ENCODE data around the gene PPFIA3.
"Not testable (repeated sequence)": the region's sequence is repeated elsewhere in the genome, so short reads cannot be mapped to it uniquely, and the experiment has no call there.

PPFIA3 gene

DNA sequence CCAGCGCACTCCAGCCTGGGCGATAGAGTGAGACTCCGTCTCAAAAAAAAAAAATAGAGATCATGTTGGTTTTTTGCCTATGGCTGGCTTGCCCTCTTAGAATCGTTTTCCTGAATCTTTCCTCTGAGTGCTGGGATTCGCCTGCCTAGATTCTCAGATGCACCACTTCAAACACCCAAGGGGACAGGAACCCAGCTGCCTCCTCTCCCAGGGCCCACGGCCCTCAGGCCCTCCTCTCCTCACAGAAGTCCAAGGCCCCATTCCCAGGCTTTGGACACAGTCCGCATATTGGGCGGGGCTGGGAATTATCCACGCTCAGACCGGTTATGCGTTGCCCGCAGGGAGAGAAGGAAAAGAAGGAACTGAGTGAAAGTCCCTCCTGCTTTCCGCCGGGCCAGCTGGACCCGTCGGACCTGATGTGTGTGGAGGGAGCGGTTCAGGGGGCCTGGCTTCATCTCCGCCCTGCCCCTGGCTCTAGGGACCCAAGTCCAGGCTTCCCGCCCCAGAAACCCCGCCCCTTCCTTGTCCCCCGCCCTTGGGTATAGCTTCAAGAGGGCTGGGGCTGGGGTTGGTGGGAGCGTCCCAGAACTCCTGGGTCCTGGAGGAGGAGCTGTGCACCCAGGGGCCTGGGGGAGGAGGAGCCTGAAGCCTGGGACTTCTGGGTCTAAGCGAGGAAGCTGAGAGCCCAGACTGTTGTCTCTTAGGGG, 5.8 kb downstream of the PPFIA3 start:
- DNase-seq: no peak

DNA sequence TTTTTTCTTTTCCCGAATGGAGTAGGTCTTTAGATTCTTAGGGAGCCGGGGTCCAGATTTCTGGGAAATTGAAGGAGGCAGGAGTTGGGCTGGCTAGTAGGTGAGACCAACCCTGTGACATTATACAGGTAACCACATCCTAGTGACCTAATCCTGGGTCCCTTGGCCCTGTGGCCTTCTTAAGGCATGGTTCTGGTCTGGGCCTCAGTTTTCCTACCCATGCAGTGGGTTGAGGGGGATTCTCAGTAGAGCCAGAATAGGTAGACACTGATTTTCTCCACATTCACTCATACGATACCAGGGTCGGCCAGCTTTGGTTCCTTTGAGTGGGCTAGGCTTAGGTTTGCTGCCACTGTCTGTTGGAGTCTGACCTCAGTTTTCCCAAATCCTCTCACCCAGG, 7.2 kb downstream of the PPFIA3 start:
- DNase-seq: no peak

DNA sequence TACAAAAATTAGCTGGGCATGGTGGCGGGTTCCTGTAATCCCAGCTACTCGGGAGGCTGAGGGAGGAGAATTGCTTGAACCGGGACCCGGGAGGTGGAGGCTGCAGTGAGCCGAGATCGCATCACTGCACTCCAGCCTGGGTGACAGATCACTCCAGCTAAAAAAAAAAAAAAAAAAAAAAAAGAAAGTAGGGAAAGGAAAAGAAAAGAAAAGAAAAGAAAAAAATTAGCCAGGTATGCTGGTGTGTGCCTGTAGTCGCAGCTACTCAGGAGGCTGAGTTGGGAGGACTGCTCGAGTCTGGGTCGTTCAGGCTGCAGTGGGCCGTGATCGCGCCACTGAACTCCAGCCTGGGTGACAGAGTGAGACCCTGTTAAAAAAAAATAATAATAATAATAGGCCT, 7.9 kb downstream of the PPFIA3 start:
- DNase-seq: not testable (repeated sequence)

DNA sequence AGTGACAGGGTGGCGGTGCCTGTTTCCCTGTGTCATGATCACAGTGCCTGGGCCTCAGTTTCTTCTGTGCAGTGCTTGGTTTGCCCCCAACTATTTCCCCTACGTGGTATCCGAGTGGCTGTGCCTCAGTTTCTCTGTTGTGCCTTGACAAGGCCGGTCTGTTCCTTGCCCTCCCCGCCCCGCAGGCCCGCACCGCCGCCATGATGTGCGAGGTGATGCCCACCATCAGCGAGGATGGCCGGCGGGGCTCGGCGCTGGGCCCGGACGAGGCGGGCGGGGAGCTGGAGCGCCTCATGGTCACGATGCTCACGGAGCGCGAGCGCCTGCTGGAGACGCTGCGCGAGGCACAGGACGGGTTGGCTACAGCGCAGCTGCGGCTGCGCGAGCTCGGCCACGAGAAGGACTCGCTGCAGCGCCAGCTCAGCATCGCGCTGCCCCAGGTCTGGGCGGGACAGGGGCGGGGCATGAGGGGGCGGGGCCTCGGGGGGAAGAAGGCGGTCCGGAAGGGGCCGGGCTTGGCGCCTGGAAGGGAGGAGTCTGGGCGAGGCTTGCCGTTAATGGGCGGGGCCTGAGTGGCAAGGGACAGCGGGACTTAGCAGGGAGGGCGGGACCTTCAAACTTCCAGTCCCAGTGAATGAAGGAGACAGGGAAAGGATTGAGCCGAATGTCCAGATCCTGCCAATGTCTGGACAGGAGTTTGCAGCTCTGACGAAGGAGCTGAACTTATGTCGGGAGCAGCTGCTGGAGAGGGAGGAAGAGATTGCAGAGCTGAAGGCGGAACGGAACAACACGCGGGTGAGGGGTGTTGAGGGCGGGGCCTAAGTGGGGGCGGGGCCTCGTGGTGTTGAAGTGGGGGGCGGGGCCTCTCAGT, 8.6 kb downstream of the PPFIA3 start:
- peak; percentile 93 to 100 (median 98) for DNase-seq

DNA sequence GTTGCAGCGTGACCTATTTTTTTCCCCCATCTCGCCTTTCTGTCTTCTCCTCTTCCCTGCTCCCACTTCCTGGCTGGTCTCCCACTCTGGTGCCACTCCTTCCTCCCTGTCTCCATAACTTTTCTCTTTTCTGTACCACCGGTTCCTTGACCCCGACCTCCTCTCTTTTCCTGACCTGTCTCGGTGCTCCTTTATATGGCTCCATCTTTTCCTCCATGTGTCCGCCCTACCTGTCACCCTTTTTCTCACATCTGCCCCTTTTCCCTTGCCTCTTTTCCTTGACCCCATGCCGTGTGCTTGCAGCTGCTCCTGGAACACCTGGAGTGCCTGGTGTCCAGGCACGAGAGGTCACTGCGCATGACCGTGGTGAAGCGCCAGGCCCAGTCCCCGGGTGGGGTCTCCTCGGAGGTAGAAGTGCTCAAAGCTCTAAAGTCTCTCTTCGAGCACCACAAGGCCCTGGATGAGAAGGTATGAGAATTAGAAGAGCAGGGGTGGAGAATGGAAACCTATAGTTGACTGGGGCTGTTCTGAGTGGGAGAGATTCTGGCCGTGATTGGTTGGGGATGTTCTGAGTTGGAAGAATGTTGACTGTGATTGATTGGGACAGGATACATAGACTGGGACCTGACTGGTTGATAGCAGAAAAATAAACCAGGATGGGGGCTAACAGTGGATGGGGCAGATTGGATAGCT, 9.3 kb downstream of the PPFIA3 start:
- peak in 1 of 3 experiments; percentile 79 for DNase-seq

DNA sequence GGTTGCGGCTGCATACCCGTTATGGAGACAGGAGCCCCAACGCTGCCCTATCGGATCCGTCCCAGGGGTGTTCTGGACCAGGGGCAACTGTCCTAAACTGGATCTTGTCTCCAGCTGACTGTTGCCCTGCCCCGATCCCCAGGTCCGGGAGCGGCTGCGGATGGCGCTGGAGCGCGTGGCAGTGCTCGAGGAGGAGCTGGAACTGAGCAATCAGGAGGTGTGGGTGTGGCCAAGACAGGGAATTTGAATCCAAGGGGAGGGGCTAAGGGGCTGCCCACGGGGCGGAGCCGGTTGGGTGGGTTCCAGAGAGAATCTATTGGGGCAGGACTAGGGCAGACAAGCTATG, 9.9 kb downstream of the PPFIA3 start:
- DNase-seq: peak in 1 of 3 experiments; percentile 74

DNA sequence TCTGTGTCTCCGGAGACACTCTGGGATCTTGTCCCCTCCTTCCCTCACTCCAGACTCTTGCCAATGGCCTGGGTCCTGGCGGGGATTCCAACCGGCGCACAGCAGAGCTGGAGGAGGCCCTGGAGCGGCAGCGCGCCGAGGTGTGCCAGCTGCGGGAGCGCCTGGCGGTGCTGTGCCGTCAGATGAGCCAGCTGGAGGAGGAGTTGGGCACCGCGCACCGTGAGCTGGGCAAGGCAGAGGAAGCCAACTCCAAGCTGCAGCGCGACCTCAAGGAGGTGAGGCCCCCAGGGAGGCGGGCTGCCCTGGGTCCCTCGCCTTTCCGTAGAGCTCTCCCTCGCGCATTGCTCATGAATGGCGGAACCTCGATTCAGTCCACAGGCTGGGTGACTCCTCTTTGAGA, 11.0 kb downstream of the PPFIA3 start:
- DNase-seq: no peak

DNA sequence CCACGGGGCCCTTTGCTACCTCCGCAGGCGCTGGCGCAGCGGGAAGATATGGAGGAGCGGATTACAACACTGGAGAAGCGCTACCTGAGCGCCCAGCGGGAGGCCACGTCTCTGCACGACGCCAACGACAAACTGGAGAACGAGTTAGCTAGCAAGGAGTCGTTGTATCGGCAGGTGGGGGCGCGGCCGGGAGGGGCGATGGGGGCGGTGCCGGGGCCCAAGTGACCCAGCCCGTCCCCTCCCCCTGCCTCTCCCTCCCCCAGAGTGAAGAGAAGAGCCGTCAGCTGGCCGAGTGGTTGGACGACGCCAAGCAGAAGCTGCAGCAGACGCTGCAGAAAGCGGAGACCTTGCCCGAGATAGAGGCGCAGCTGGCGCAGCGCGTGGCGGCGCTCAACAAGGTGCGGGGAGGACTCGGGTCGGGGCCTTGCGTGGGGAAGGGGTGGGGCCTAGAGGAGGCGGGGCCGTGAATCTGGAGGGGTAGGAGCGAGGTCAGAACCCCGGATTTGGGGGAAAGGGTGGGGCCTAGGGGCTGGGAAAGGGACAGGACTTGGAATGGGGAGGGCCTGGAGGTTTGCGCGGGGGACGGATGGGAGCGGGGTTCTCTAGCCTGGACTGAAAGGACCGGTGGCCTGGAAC, 13.7 kb downstream of the PPFIA3 start:
- peak; percentile 71 to 90 (median 76) for DNase-seq

DNA sequence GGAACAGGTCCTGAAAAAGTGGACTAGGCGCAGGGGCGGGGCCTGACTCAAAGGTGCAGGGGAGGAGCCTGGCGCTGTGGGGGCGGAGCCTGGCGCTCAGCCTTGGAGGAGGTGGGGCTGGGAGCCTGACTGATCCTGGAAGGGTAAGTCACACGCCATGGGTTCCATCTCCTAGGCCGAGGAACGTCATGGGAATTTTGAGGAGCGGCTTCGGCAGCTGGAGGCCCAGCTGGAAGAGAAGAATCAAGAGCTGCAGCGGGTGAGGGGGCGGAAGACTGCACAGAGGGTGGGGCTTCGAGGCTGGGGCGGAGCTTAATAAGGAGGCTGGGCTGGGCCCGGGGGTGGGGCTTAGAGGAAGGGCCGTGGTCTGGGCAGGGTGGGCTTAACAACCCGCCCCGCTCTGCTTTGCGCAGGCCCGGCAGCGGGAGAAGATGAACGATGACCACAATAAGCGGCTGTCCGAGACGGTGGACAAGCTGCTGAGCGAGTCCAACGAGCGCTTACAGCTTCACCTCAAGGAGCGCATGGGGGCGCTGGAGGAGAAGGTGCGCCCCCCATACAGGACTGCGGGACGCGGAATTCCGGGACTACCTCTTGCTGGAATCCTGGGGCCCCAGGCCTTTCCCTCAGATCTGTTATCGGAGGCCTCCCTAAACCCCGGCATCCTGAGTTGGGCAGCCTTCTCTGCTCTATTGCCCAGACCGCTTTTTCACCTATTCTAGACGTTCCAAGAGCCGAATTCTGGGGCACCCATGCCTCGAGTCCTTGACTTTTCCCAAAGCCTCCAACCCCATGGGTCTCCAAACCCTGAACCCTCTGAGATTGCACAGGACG, 14.5 kb downstream of the PPFIA3 start:
- DNase-seq: peak; percentile 68 to 88 (median 76)

DNA sequence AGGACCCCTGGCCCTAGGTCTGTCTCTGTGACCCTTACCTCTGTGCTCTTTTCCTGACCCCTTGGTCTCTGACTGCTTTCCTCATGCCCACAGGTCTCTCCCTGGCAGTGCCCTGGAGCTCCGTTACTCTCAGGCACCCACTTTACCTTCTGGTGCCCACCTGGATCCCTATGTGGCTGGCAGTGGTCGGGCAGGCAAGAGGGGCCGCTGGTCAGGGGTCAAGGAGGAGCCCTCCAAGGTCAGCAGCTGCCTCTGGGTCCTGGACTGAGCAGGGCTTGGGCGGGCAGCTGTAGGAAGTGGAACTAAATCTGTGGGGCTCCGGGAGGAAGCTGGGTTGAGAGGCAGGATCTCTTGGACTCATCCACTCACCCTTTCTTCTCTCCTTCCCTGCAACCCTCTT, 16.3 kb downstream of the PPFIA3 start:
- no peak for DNase-seq

DNA sequence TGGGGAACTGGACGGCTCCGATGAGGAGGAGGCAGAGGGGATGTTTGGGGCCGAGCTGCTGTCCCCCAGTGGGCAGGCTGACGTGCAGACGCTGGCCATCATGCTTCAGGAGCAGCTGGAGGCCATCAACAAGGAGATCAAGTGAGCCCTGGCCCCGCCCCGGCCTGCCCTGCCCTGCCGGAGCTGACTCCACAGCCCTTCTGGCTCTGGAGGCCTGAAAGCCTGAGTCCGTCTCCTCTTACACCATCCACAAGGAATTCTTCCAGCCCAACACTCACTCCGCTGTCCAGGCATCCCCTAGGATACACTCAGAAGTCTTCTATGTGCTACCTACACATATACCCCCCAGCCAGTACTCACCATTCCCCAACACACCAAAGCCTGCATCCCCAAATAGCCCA, 17.4 kb downstream of the PPFIA3 start:
- DNase-seq: no peak

DNA sequence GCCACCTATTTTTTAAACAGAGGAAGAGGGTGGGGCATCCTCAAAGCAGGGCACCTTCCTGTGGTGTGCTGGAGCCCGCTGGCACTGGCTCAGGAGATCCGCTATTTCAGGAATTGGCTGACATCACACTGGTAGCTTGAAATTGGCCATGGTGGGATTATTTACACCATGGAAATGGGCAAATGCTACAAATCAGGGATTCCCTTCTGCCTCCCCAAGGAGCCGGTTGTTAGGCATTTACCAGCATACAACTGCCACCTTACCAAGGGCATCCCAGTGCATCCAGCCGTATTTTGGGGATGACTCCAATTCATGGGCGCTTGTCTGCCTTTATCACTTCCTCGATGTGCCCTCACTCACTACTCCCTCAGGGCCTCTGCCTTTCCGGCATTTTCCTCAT, 21.6 kb downstream of the PPFIA3 start:
- no peak for DNase-seq

DNA sequence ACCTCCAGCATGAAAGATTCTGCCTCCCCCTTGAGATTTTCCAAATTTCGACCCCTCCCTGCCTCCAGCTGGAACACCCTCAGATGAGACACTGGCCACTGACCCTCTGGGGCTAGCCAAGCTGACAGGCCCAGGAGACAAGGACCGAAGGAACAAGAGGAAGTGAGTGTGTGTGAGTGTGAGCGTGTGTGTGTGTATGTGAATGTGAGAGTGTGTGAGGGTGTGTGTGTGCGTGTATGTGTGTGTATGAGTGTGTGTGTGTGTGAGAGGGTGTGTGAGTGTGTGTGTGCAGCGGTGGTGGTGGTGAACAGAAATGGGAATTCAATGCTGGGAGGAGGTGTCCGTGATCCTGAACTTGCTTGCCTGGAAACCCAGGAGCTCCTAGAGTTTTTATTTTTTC, 22.0 kb downstream of the PPFIA3 start:
- no peak for DNase-seq

DNA sequence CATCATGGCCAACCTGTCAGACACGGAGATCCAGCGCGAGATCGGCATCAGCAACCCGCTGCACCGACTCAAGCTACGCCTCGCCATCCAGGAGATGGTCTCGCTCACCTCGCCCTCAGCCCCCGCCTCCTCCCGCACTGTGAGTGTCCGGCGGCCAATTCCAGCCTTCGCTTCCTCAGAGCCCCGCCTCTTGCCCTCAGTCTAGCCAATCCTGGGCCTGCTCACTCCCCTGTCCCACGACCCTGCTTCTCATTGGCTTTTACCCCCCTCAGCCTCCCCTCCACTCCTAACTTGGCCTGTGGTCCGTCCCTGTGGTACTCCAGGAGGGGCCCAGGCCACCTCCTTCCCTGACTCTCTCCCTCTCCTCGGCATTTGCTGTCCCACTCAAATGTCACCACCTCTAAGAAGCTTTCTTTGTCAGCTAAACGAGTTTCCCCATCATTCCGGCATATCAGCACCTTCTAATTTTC, 23.6 kb downstream of the PPFIA3 start:
- DNase-seq: peak in 1 of 3 experiments; percentile 24

DNA sequence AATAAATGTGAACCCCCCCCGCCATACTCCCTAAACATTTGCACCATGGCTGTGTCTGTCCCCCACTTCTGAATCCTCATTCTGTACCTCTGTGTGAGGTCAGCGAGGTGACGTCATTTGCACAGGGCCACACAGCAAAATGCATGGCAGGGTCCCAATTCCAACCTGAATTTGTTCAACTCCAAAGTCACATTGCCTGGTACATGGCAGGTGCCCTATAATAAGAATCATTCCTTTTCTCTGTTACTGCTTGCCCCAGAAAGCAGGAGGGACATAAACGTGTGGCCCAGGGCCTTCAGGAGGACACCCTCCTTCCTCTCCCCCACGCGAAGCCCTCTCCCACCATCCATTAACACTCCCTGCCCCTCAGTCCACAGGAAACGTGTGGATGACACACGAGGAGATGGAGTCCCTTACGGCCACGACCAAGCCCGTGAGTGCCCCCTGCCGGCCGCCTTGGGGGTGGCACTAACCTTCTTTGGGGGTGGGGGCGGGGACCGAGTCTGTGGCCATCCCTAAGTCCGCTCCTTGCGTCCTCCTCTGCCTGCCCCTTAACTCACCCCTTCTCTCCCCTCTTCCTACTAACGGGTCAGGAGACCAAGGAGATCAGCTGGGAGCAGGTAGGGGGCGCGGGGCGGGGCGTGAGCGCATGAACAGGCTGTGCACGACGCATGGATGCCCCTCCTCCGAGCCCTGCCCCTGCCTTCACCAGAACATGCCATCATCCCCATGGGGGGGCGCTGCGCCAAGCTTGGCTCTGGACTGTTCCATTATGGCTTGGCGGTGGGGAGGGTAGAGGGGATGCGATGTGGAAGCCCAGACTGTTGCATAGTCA, 26.4 kb downstream of the PPFIA3 start:
- DNase-seq: peak; percentile 18 to 64 (median 34)

DNA sequence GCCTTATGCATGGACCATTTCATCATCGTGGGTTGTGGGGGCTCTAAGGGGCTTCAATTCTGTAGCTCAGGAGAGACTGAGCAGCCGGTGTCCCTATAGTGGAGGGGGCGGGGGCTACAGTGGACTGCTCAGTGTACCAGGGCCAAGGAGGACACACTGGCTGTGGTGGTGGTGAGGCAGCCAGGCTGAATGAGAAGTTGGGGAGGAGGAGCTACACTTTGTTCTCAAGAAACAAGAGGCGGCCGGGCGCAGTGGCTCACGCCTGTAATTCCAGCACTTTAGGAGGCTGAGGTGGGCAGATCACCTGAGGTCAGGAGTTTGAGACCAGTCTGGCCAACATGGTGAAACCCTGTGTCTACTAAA, 27.0 kb downstream of the PPFIA3 start:
- not testable (repeated sequence) for DNase-seq

DNA sequence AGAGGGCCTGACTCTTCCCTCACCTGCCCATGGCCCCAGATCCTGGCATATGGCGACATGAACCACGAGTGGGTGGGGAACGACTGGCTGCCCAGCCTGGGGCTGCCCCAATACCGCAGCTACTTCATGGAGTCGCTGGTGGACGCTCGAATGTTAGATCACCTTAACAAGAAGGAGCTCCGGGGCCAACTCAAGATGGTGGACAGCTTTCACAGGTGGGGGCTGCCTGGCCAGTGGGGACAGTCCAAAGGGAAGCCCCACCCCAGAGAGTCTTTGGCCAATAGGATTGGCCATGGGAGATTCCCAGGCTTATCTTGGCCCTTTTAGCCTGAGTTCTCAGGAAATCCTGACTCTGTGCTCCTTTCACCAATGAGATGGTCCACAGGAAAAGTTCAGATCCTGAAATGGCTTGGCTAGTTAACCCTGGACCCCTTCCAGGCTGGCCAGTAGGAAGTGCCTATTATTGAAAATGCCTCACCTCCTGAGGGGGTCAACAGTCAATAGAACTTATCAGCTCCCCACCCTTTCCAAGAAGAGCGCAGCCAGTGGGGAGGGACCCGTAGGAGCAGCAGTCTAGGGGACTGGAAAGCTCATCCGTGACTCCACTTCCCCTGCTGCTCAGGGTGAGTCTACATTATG, 28.8 kb downstream of the PPFIA3 start:
- no peak for DNase-seq

DNA sequence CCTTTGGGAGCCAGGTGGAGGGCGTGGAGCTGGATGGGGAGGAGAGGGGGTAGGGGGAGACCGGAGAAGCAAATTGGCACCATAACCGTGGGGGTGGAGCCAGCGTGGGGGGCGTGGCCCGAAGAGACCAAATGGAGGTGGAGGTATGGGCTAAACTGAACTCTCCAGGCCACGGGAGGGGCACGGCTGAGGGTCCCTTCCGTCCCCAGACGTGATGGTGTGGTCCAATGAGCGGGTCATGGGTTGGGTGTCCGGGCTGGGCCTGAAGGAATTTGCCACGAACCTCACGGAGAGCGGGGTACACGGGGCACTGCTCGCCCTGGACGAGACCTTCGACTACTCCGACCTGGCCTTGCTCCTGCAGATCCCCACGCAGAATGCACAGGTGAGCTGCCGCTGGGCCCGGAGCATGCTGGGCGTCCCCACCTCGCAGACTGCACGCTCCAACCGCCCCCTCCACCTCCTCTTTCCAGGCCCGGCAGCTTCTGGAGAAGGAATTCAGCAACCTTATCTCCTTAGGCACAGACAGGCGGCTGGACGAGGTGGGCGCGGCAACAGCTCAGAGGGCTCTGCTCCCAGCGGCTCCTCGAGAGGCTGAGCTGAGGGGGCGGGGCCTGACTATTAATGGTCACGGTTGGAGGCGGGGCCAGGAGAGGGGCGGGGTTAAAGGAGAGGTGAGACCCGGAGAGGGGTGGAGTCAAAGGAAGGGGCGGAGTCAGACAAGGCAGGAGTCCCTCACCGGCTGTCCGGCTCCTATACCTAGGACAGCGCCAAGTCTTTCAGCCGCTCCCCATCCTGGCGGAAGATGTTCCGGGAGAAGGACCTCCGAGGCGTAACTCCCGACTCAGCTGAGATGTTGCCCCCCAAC, 29.7 kb downstream of the PPFIA3 start:
- peak; percentile 92 to 99 (median 96) for DNase-seq

DNA sequence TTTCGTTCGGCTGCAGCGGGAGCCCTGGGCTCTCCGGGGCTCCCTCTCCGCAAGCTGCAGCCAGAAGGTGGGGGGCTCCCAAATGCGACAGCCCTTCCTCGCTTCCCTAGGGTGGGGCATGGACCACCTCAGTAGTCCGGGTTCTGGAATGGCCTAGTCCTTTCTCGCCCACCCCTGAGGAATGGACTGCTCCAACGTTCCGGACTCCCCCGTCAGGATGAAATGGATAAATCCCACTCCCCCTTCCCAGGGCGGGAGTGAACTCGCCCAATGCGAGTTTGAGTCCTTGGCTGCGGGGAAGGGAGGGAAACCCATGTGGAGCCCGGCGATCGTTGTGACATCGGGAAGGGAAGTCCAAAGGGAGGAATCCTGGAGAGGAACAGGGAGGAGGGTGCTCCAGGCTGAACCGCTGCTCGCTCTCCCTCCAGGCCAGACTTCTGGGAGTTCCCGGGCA, 30.3 kb downstream of the PPFIA3 start:
- DNase-seq: peak; percentile 84 to 90 (median 88)

Measured in NCI-H1417 (cell line).